Motor neuron (in vitro differentiated cells): ENCODE measurements around the gene UNC5CL. TPM values are rescaled to one million over a fixed set of nuclear protein-coding genes. Genes with fewer than 3 reads are reported as not detected.

Source experiments
- ATAC-seq, 8 experiments: fragments of 200-7000 bp; cut with Tn5 transposase; replicated peaks in 6 of 8; 2 replicates each; pipeline ENCODE4 v1.8.0; 2021; ENCODE audit warnings: mild to moderate bottlenecking in 8 of 8, moderate library complexity in 8 of 8
- H3K27ac ChIP-seq, 2 donors: fragments of 250-450 bp; sonication (Bioruptor Pico); 2 replicates each; pipeline ENCODE4 v1.9.0; 2021; ENCODE audit warnings: antibody characterized with exemption in 2 of 2, mild to moderate bottlenecking in 2 of 2, moderate library complexity in 1 of 2
- H3K4me1 ChIP-seq, 2 donors: fragments of 250-450 bp; sonication (Bioruptor Pico); replicated peaks in 1 of 2; 2 replicates each; pipeline ENCODE4 v1.6.1; 2021; ENCODE audit warnings: antibody characterized with exemption in 2 of 2, mild to moderate bottlenecking in 2 of 2, moderate library complexity in 1 of 2
- H3K4me3 ChIP-seq, 5 donors: fragments of 250-450 bp; sonication (Bioruptor Pico); 2 replicates each; pipeline ENCODE4 v1.9.0; 2021; ENCODE audit warnings: antibody characterized with exemption in 5 of 5, mild to moderate bottlenecking in 5 of 5, moderate library complexity in 4 of 5
- WGBS, 10 experiments: fragments of 450-650 bp; shearing (Covaris generic); methylation state at CpG; one replicate each; pipeline ENCODE4 v1.0.0; 2022; 5-methylcytosine and 5-hydroxymethylcytosine counted together
- in situ Hi-C, 9 experiments: fragments of 400-800 bp; cut with MboI; loops; one replicate each; pipeline ENCODE4 v1.15.0; 2021; ENCODE audit warnings: low sequenced_read_pairs in 9 of 9, low pct_unique_long_range_greater_than_20kb in 2 of 9; ENCODE audit not compliant: unreplicated experiment in 9 of 9
- total RNA-seq, 8 experiments: library from RNA; unstranded; fragments of 300-600 nt; gene quantifications; 2 replicates each; pipeline versions ENCODE4 v1.2.3 to v1.2.4, GENCODE V29; 2022

The UNC5CL gene
- total RNA-seq, 8 experiments from 2014 or later: 0.25 to 1.2 (median 0.57) TPM

GRCh38 chr6:41059556-41059955 lies 20.5 kb upstream of the UNC5CL start:
- H3K4me1 ChIP-seq: no peaks in the 10 kb centered on the region
- 80% methylated on average over 1 of the region's 1 CpG; no CpG with 5 or more reads in 9 of the 10 experiments for WGBS, 10 experiments
- no peak overlapping the region for H3K4me3 ChIP-seq
- ATAC-seq: peak in 2 of 8 experiments; percentile 29 to 70
- H3K27ac ChIP-seq: no peak overlapping the region
- in situ Hi-C loops: loop anchor here in 3 of 9 experiments (25.0 kb wide), 1 partner anchor 1697 kb away; no protein-coding TSS in a partner anchor

DNA sequence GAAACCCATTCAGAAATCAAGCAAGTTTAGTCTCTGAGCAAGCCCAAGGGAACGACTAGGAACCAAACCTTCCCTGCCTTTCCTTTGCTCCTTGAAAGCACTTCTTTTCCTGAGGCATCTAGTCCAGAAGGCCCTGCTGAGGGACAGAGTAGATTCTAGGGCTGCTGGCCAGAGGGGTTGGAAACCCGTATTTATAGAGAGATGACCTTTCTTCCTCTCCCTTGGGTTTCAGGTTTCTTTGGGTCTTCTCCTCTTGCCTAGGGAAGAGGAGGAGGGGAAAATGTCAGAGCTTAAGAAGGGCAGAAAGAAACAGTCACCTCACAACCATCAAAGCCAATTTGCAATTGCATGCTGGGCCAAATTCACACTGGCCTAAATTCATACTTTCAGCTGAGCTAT lies 19.8 kb upstream of the UNC5CL start:
- ATAC-seq: no peak
- Histone ChIP-seq H3K4me3 (no peak overlapping the region), H3K4me1 (no peaks in the 10 kb centered on the region), H3K27ac (no peak overlapping the region)
- in situ Hi-C loops: loop anchor here in 3 of 9 experiments (25.0 kb wide), 1 partner anchor 1696 kb away; no protein-coding TSS in a partner anchor
- WGBS, 10 experiments: 14 to 100% (median 65%) methylated on average over 1 to 2 of the region's 2 CpGs; no CpG with 5 or more reads in 4 of the 10 experiments

DNA sequence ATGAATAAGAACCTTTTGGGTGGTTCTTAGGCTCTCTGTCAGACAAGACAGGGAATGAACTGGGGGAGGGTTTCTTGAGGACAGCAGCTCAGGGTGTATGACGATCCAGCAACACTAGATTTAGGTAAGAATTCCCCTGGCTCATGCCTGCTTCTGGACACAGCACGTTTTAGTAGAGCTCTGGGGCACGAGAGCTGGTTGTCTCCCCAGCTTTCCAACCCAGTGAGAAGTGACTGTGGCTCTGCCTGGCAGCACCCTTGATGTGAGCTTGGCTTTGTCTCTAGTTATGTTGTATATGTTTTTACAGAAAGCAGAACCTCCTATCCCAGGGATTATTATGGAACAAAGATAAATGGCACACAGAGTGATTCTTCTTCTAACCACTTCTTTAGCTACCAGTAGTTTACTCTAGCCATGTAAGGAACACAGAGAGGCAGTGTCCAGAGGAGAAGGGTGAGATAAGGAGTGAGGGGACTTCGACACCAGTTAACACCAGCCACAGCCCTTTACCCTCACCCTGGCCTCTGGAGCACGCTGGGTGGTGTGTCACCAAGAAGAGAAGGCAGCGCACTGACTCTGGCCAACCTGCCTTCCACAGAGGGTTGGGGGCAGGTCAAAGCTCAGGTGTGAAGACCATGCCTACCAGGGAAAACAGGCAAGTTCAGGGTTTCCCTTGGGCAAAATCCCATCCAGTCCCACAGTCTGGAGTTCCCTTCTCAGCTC lies 17.9 kb upstream of the UNC5CL start:
- H3K27ac ChIP-seq: no peak overlapping the region

GRCh38 chr6:41055149-41055548 lies 16.1 kb upstream of the UNC5CL start:
- in situ Hi-C loops: loop anchor here in 3 of 9 experiments (25.0 kb wide), 1 partner anchor 1693 kb away; no protein-coding TSS in a partner anchor
- no peaks in the 10 kb centered on the region for H3K4me1 ChIP-seq
- ATAC-seq: peak in 4 of 8 experiments; percentile 26 to 87 (median 44)
- 29 to 100% (median 82%) methylated on average over 1 of the region's 3 CpGs; no CpG with 5 or more reads in 4 of the 10 experiments for WGBS, 10 experiments
- H3K4me3 ChIP-seq: no peak overlapping the region
- H3K27ac ChIP-seq: no peak overlapping the region

More for the DNA sequence above, 17.9 kb upstream of the UNC5CL start:
- in situ Hi-C loops: loop anchor here in 3 of 9 experiments (25.0 kb wide), 1 partner anchor 1695 kb away; no protein-coding TSS in a partner anchor
- WGBS, 10 experiments: 40 to 100% (median 78%) methylated on average over 1 to 3 of the region's 6 CpGs; no CpG with 5 or more reads in 2 of the 10 experiments
- no peak overlapping the region for H3K4me3 ChIP-seq
- H3K4me1 ChIP-seq: no peaks in the 10 kb centered on the region
- no peak for ATAC-seq

GRCh38 chr6:41054511-41054910 lies 15.5 kb upstream of the UNC5CL start:
- Histone ChIP-seq H3K4me1 (no peaks in the 10 kb centered on the region), H3K27ac (no peak overlapping the region), H3K4me3 (no peak overlapping the region)
- no peak for ATAC-seq
- 79 to 100% (median 96%) methylated on average over 1 to 3 of the region's 3 CpGs; no CpG with 5 or more reads in 4 of the 10 experiments for WGBS, 10 experiments
- in situ Hi-C loops: loop anchor here in 3 of 9 experiments (25.0 kb wide), 1 partner anchor 1692 kb away; no protein-coding TSS in a partner anchor

DNA sequence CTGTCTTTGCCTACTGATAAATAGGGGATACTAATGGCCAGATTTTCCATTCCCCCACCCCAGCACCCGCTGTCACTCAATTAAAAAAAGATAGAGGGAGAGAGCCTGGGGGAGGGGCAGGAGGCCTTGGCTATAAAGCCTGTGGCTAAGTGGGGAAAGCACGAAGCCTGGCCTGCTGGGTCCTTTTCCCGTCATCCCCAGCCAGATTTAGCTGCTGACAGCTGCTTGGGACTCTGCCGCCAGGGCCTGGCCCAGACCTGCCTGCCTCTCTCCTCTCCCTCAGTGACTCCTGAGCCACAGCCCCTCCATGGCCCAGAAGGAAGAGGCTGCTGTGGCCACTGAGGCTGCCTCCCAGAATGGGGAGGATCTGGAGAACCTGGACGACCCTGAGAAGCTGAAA lies 14.0 kb upstream of the UNC5CL start, which contains the start of gene APOBEC2:
Gene APOBEC2 (plus strand): TSS at position 162 of the 400 bp plus-strand sequence. CDS start 146 bp downstream, at position 308.
- Histone ChIP-seq H3K4me1 (no peaks in the 10 kb centered on the region), H3K27ac (no peak within 1 kb of the TSS), H3K4me3 (no peak within 1 kb of the TSS)
- in situ Hi-C loops: loop anchor here in 3 of 9 experiments (25.0 kb wide), 1 partner anchor 1691 kb away; no protein-coding TSS in a partner anchor
- ATAC-seq: peak in 2 of 8 experiments; percentile 53 to 57
- WGBS, 10 experiments: 40 to 88% (median 60%) methylated on average over 1 to 4 of the region's 5 CpGs; no CpG with 5 or more reads in 5 of the 10 experiments

DNA sequence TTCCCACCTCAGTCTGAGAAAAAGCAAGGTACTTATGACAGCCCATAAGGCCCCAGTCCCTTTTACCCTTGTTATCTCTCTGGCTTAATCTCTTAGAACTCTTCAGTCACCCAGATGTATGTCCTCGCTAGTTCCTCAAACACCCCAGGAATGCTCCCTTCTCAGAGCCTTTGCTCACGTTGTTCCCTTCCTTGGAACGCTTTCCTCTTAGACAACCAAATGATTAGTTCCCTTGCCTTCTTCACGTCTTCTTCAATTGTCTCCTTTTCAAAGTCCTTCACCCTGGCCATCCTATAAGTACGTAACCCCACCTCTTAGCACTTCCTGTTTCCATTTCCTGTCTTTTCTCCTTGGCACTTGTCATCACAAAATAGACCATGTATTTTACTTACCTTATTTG lies 12.9 kb upstream of the UNC5CL start:
- ATAC-seq: no peak
- Histone ChIP-seq H3K4me1 (no peaks in the 10 kb centered on the region), H3K4me3 (no peak overlapping the region), H3K27ac (no peak overlapping the region)
- in situ Hi-C loops: loop anchor here in 3 of 9 experiments (25.0 kb wide), 1 partner anchor 1690 kb away; no protein-coding TSS in a partner anchor
- WGBS, 10 experiments: 74 to 100% (median 87%) methylated on average over 1 to 5 of the region's 5 CpGs

DNA sequence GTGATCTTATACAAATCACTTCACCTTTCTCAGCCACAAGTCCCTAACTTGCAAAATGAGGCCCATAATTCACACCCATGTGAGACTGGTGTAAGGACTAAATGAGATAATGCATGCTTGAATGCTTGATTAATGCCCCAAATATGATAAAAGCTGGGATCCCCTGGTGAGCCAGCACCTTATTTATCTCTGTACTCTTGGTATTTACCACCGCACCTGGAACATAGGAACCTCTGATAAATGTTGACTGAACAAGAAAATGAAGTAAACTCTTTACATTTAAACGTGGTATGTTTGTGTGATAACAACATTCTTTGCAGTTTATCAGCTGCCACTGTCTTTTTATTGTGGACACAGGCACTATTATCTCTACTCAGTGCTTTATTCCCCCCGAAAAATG lies 11.5 kb upstream of the UNC5CL start:
- no peak for ATAC-seq
- H3K4me3 ChIP-seq: no peak overlapping the region
- WGBS, 10 experiments: 33 to 90% (median 71%) methylated on average over 1 to 3 of the region's 3 CpGs; no CpG with 5 or more reads in 2 of the 10 experiments
- no peaks in the 10 kb centered on the region for H3K4me1 ChIP-seq
- in situ Hi-C loops: loop anchor here in 3 of 9 experiments (25.0 kb wide), 1 partner anchor 1688 kb away; no protein-coding TSS in a partner anchor
- H3K27ac ChIP-seq: no peak overlapping the region

- no peak overlapping the region for H3K4me3 ChIP-seq
- in situ Hi-C loops: loop anchor here in 4 of 9 experiments (25.0 kb wide), 2 partner anchors 1063 to 1688 kb away; no protein-coding TSS in a partner anchor
Measured at GRCh38 chr6:41049955-41050354, 10.9 kb upstream of the UNC5CL start.

DNA sequence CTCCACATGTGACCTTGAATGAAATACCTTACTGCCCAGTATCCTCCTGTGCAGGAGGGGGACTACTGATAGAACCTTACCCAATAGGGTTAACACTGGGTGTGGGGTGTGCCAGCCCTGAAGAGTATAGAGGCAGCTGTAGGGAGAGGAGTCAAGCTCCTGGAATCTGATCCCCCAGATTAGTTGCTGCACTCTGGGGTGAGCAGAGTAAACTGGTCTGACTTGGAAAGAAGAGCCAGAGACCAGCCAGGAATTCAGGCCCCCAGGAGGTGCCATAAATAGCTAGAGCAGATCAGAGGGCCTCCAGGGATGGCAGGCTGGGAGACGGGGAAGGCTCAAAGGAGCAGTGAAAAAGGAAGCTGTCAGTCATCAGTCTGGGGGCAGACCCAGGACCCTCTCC lies 10.5 kb upstream of the UNC5CL start:
- in situ Hi-C loops: loop anchor here in 2 of 9 experiments (25.0 kb wide), 2 partner anchors 1062 to 1687 kb away; no protein-coding TSS in a partner anchor
- WGBS, 10 experiments: 80 to 100% (median 100%) methylated on average over 1 of the region's 1 CpG; no CpG with 5 or more reads in 7 of the 10 experiments
- no peak overlapping the region for H3K27ac ChIP-seq
- no peaks in the 10 kb centered on the region for H3K4me1 ChIP-seq
- no peak overlapping the region for H3K4me3 ChIP-seq
- ATAC-seq: peak in 1 of 8 experiments; percentile 54

More at GRCh38 chr6:41049955-41050354, 10.9 kb upstream of the UNC5CL start:
- 20 to 93% (median 80%) methylated on average over 1 to 7 of the region's 7 CpGs; no CpG with 5 or more reads in 3 of the 10 experiments for WGBS, 10 experiments
- ATAC-seq: no peak
- Histone ChIP-seq H3K4me1 (no peaks in the 10 kb centered on the region), H3K27ac (no peak overlapping the region)

DNA sequence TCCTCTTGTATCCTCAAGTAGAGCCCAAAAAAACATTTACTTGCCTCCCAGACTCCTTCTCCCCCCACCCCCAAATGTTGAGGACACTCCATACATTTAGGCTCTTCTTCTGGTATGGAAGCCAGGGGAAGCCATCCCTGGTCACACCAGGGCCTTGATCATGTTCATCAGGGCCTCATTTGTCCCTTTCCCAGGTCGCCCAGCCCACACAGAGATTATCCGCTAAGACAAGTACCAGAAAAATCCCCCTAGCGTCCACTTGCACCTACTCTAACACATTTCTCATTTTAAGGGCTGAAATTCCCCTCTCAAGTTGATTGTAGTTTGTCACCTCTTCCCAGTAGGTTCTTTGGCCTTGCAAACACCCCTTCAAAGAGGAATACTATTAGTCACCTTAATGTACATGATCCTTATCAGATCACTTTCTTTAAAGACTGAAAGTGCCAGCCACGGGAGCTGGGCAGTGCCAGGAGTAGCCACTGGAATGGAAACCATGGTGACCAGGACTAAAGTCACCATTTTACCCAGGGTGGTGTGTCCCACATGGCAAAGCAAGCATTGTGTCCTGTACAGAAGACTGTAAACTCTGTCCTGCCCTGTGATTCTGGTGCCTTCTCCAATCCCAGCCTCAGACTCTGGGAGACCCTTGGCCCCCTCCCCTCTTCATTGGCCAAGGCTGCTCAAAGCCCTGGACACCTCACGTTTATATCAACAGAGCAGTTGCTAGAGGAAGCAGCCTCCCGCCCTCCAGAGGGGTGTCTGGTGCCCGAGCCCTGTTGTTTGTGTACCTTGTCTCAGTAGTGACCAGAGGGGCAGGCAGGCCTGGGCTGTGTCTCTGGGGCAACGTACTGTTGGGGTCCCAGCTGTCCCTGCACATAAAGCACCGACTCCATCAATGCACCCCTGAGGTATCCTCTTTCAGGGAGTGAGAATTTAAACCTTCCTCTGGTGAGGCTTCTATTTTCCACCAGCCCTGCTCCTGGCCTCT lies 9.0 kb upstream of the UNC5CL start:
- no peak overlapping the region for H3K27ac ChIP-seq
- no peak overlapping the region for H3K4me3 ChIP-seq
- in situ Hi-C loops: loop anchor here in 2 of 9 experiments (25.0 kb wide), 2 partner anchors 1061 to 1686 kb away; no protein-coding TSS in a partner anchor
- WGBS, 10 experiments: 0 to 100% (median 80%) methylated on average over 2 to 7 of the region's 9 CpGs; no CpG with 5 or more reads in 2 of the 10 experiments
- ATAC-seq: peak in 2 of 8 experiments; percentile 45 to 91
- H3K4me1 ChIP-seq: no peaks in the 10 kb centered on the region

- ATAC-seq: no peak
- H3K4me3 ChIP-seq: no peak overlapping the region
- no peaks in the 10 kb centered on the region for H3K4me1 ChIP-seq
- 60 to 100% (median 100%) methylated on average over 1 of the region's 2 CpGs; no CpG with 5 or more reads in 6 of the 10 experiments for WGBS, 10 experiments
- in situ Hi-C loops: loop anchor here in 2 of 9 experiments (25.0 kb wide), 2 partner anchors 1060 to 1685 kb away; no protein-coding TSS in a partner anchor
- H3K27ac ChIP-seq: no peak overlapping the region
Measured at GRCh38 chr6:41047306-41047705, 8.3 kb upstream of the UNC5CL start.
